PFSK-1 (cell line): ENCODE data around the gene KCNJ9.

Source experiments
- POLR2AphosphoS5 ChIP-seq: IDR thresholded peaks from 2 replicates; pipeline ENCODE4 v1.6.1; 2012; ENCODE audit warnings: low read depth, mild to moderate bottlenecking, control low read depth, low read length, moderate library complexity
- SIN3A ChIP-seq: IDR thresholded peaks from 2 replicates; pipeline ENCODE4 v1.6.1; 2012; ENCODE audit warnings: mild to moderate bottlenecking, low read length, moderate library complexity, borderline replicate concordance; ENCODE audit not compliant: insufficient read depth
- TAF1 ChIP-seq: IDR thresholded peaks from 2 replicates; pipeline ENCODE4 v1.6.1; 2012; ENCODE audit warnings: low read length, control low read depth, borderline replicate concordance; ENCODE audit not compliant: insufficient read depth
- TF ChIP-seq, protein P1 (sequence below), 2 experiments: IDR thresholded peaks; 2 replicates each; pipeline versions ENCODE4 v1.6.1 to v1.8.0; 2011 to 2012; ENCODE audit warnings: low read depth in 2 of 2, low read length in 2 of 2, control low read depth in 1 of 2, inconsistent platforms in 1 of 2, mild to moderate bottlenecking in 1 of 2, moderate library complexity in 1 of 2; ENCODE audit not compliant: insufficient read depth in 1 of 2

DNA sequence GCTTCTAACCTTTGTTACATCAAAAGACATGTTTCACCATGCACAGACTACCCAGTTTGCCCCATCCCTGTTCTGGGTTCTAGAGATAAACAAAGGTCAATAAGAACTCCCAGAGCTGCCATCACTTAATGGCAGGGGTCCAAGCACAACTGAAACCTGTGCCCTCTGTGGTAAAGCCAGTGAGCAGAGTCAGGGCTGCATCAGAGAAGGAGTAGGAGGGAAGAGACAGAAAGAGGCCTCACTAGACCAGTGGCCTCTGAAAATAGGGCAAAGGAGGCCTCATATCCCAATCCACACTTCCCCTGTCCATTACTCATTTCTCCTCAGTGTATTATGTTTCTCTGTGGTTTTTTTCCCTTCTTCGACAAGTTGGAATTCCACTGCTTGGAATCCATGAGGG lies 44.4 kb downstream of the KCNJ9 start:
- TF ChIP-seq, protein P1, sequence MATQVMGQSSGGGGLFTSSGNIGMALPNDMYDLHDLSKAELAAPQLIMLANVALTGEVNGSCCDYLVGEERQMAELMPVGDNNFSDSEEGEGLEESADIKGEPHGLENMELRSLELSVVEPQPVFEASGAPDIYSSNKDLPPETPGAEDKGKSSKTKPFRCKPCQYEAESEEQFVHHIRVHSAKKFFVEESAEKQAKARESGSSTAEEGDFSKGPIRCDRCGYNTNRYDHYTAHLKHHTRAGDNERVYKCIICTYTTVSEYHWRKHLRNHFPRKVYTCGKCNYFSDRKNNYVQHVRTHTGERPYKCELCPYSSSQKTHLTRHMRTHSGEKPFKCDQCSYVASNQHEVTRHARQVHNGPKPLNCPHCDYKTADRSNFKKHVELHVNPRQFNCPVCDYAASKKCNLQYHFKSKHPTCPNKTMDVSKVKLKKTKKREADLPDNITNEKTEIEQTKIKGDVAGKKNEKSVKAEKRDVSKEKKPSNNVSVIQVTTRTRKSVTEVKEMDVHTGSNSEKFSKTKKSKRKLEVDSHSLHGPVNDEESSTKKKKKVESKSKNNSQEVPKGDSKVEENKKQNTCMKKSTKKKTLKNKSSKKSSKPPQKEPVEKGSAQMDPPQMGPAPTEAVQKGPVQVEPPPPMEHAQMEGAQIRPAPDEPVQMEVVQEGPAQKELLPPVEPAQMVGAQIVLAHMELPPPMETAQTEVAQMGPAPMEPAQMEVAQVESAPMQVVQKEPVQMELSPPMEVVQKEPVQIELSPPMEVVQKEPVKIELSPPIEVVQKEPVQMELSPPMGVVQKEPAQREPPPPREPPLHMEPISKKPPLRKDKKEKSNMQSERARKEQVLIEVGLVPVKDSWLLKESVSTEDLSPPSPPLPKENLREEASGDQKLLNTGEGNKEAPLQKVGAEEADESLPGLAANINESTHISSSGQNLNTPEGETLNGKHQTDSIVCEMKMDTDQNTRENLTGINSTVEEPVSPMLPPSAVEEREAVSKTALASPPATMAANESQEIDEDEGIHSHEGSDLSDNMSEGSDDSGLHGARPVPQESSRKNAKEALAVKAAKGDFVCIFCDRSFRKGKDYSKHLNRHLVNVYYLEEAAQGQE (IDR thresholded peaks at IDR 0.05; ENCODE audit: insufficient read depth in 1 of 2, low read depth in 2 of 2, low read length in 2 of 2) = no peak
- TF ChIP-seq POLR2AphosphoS5 (no peak), SIN3A (no peak), TAF1 (no peak)
